ENCODE data around the gene PDLIM4.

The PDLIM4 gene

GRCh38 chr5:132259069-132259851 is 1.8 kb downstream of the PDLIM4 start:
- no peak for TF ChIP-seq CTCF (IDR thresholded peaks at IDR 0.05; ENCODE audit: low read depth, low read length)
- peaks cover 19% of the 10 kb centered on the region for H3K4me1 ChIP-seq
- DNase-seq = peak; percentile 91
- no peaks in the 10 kb centered on the region for H3K27me3 ChIP-seq
- H3K36me3 ChIP-seq = peaks cover 22% of the 10 kb centered on the region
- peak overlapping the region; percentile 90 for H3K4me3 ChIP-seq (ENCODE audit: low read depth, low read length)
- H3K9me3 ChIP-seq = no peaks in the 10 kb centered on the region

- no peak for TF ChIP-seq CTCF (IDR thresholded peaks at IDR 0.05; ENCODE audit: low read depth, low read length)
- Histone ChIP-seq H3K9me3 (no peaks in the 10 kb centered on the region), H3K36me3 (peaks cover 22% of the 10 kb centered on the region), H3K4me1 (peaks cover 19% of the 10 kb centered on the region), H3K4me3 (ENCODE audit: low read depth, low read length) (peak overlapping the region; percentile 90), H3K27me3 (no peaks in the 10 kb centered on the region)
- DNase-seq = no peak
Observed at GRCh38 chr5:132260051-132260450, 2.6 kb downstream of the PDLIM4 start.

- Histone ChIP-seq H3K4me3 (ENCODE audit: low read depth, low read length) (no peak overlapping the region), H3K9me3 (no peaks in the 10 kb centered on the region), H3K27me3 (no peaks in the 10 kb centered on the region), H3K4me1 (peaks cover 19% of the 10 kb centered on the region), H3K36me3 (peaks cover 24% of the 10 kb centered on the region)
- TF ChIP-seq CTCF (IDR thresholded peaks at IDR 0.05; ENCODE audit: low read depth, low read length) = no peak
- DNase-seq = no peak
Observed at GRCh38 chr5:132260714-132261551, 3.4 kb downstream of the PDLIM4 start.

GRCh38 chr5:132261881-132262845 is 4.7 kb downstream of the PDLIM4 start:
- Histone ChIP-seq H3K4me3 (ENCODE audit: low read depth, low read length) (no peak overlapping the region), H3K36me3 (peaks cover 31% of the 10 kb centered on the region), H3K4me1 (peaks cover 16% of the 10 kb centered on the region), H3K27me3 (no peaks in the 10 kb centered on the region), H3K9me3 (no peaks in the 10 kb centered on the region)
- no peak for DNase-seq
- no peak for TF ChIP-seq CTCF (IDR thresholded peaks at IDR 0.05; ENCODE audit: low read depth, low read length)

GRCh38 chr5:132262882-132263547 is 5.5 kb downstream of the PDLIM4 start:
- Histone ChIP-seq H3K36me3 (peaks cover 34% of the 10 kb centered on the region), H3K4me1 (peaks cover 16% of the 10 kb centered on the region), H3K4me3 (ENCODE audit: low read depth, low read length) (no peak overlapping the region), H3K27me3 (no peaks in the 10 kb centered on the region), H3K9me3 (no peaks in the 10 kb centered on the region)
- TF ChIP-seq CTCF (IDR thresholded peaks at IDR 0.05; ENCODE audit: low read depth, low read length) = no peak
- DNase-seq = no peak
